Esophagus squamous epithelium (tissue), 5 donors: ENCODE results near the gene SLC29A4. TPM values are rescaled to one million over a fixed set of nuclear protein-coding genes. Genes with fewer than 3 reads are reported as not detected.
"Not testable (repeated sequence)": the region's sequence is repeated elsewhere in the genome, so short reads cannot be mapped to it uniquely, and the experiment has no call there.

Source experiments
- DNase-seq: peaks from one replicate; lab custom pipeline; 2025; lab: John Stamatoyannopoulos, UW
- H3K27ac ChIP-seq, 4 donors: fragments of 200-600 bp; sonication (generic); one replicate each; pipeline ENCODE4 v1.5.1; 2016 to 2019; ENCODE audit warnings: mild to moderate bottlenecking in 1 of 4
- H3K27me3 ChIP-seq, 4 donors: fragments of 200-600 bp; sonication (generic); 1 replicate in 3 of 4; 2 replicates in 1 of 4; pipeline versions ENCODE4 v1.5.1 to v1.6.0; 2017 to 2021; ENCODE audit warnings: antibody characterized with exemption in 1 of 4
- H3K36me3 ChIP-seq, 3 donors: fragments of 200-600 bp; sonication (generic); one replicate each; pipeline ENCODE4 v1.5.1; 2016 to 2019
- H3K4me1 ChIP-seq, 3 donors: fragments of 200-600 bp; sonication (generic); one replicate each; pipeline ENCODE4 v1.5.1; 2017 to 2019
- H3K4me3 ChIP-seq, 4 donors: fragments of 200-600 bp; sonication (generic); 1 replicate in 3 of 4; 2 replicates in 1 of 4; pipeline ENCODE4 v1.5.1; 2016 to 2019; ENCODE audit warnings: mild to moderate bottlenecking in 2 of 4, moderate library complexity in 1 of 4
- H3K9me3 ChIP-seq, 3 donors: fragments of 200-600 bp; sonication (generic); one replicate each; pipeline ENCODE4 v1.5.1; 2016 to 2019
- CTCF ChIP-seq, 6 experiments: fragments of 450-650 bp in 4 of 6; fragments of 200-600 bp in 2 of 6; sonication (generic) in 2 of 6; IDR thresholded peaks; one replicate each; pipeline ENCODE4 v1.5.1; 2016 to 2019; ENCODE audit warnings: antibody characterized with exemption in 6 of 6, mild to moderate bottlenecking in 4 of 6, moderate library complexity in 4 of 6
- POLR2A ChIP-seq, 4 donors: fragments of 450-650 bp; IDR thresholded peaks; one replicate each; pipeline ENCODE4 v1.6.1; 2017; ENCODE audit warnings: antibody characterized with exemption in 4 of 4, mild to moderate bottlenecking in 4 of 4, moderate library complexity in 3 of 4
- WGBS, 2 donors: methylation state at CpG; one replicate each; pipeline ENCODE4 v1.1.5; 2018; 5-methylcytosine and 5-hydroxymethylcytosine counted together
- intact Hi-C: fragments of 100-400 bp; cut with DNase I; formaldehyde crosslinking; loops from one replicate; pipeline ENCODE4 v1.15.0; 2022
- total RNA-seq, 4 donors: library from RNA; depleted of rRNA; stranded (reverse); fragments of >200 nt; gene quantifications; one replicate each; pipeline ENCODE4 v1.1.0, GENCODE V29; 2016
- donor health status: DM: yes; HTN: yes; CAD: no.

The SLC29A4 gene
- total RNA-seq, 4 donors from 2014 or later: 0.44 to 0.57 (median 0.53) TPM; not detected in 1

DNA sequence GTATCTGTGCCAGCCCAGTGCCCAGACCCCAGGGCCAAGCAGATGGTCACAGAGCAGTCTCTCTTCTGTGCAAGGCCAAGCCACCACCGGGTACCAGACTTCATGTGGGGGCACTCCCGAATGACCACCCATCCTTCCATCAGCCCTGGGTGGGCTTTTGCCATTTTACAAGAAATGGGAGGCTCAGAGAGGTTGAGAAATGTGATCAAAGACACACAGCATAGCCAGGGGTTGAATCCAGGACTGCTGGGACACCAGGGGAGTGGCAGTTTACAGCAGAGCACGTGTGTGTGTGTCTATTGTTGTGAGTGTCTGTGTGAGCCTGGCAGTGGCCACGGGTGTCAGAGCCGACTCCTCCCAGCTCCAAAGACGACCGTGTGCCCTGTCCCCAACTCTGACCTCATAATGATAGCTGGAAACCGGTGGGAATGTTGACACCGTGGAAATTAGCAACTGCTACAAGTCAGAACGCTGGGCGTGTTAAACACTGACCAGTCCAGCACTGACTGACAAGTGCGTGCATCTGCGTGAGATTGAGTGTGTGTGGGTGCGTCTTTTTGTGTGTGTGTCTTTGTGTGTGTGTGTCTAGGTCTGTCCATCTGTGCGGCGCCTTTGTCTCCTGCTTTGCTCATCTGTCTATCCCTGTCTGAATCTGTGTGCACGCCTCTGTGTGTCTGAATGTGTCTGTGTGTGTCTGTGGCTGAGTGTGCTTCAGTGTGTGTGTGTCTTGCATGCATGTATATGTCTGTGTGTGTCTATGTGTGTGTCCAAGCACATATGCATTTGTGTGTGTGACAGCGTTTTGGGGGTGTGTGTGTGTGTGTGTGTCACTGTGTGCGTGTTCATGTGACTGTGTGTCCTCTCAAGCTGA lies 17.2 kb upstream of the SLC29A4 start:
- no peaks in the 10 kb centered on the region for H3K36me3 ChIP-seq
- TF ChIP-seq CTCF (IDR thresholded peaks at IDR 0.05): no peak
- TF ChIP-seq POLR2A (IDR thresholded peaks at IDR 0.05): no peak
- no peak overlapping the region for H3K4me3 ChIP-seq
- intact Hi-C loops: no loop called here
- no peaks in the 10 kb centered on the region for H3K27me3 ChIP-seq
- H3K4me1 ChIP-seq: no peaks in the 10 kb centered on the region
- no peaks in the 10 kb centered on the region for H3K9me3 ChIP-seq
- H3K27ac ChIP-seq: no peak overlapping the region
- no peak for DNase-seq
- WGBS, 2 donors: 48 to 67% methylated on average over 12 to 14 of the region's 19 CpGs

GRCh38 chr7:5266191-5267028 lies 16.3 kb upstream of the SLC29A4 start:
- no peaks in the 10 kb centered on the region for H3K36me3 ChIP-seq
- no peak overlapping the region for H3K27ac ChIP-seq
- intact Hi-C loops: no loop called here
- TF ChIP-seq POLR2A (IDR thresholded peaks at IDR 0.05) (no peak), CTCF (IDR thresholded peaks at IDR 0.05) (no peak)
- WGBS, 2 donors: 66 to 70% methylated on average over 15 to 19 of the region's 20 CpGs
- no peaks in the 10 kb centered on the region for H3K27me3 ChIP-seq
- no peaks in the 10 kb centered on the region for H3K4me1 ChIP-seq
- no peaks in the 10 kb centered on the region for H3K9me3 ChIP-seq
- H3K4me3 ChIP-seq: no peak overlapping the region
- DNase-seq: no peak

DNA sequence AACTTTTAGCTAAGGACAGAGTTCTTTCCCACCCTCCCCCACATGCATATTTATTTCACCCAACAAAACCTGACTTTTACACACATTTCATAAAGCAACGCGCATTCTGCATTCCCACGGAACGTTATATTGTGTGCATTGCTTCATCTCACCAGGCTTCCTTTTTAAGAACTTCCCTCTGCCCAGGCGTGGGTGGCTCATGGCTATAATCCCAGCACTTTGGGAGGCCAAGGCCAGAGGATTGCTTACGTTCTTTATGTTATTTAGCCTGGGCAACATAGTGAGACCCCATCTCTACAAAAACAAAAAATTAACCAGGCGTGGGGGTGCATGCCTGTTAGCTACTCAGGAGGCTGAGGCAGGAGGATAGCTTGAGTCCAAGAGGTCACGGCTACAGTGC lies 14.9 kb upstream of the SLC29A4 start:
- H3K27ac ChIP-seq, H3K4me3 ChIP-seq, H3K9me3 ChIP-seq, intact Hi-C loops, H3K36me3 ChIP-seq, H3K27me3 ChIP-seq, DNase-seq, H3K4me1 ChIP-seq: not testable (repeated sequence)
- 73 to 77% methylated on average over 8 of the region's 8 CpGs for WGBS, 2 donors

- peaks cover 0 to 16% (median 0%) of the 10 kb centered on the region in 3 donors for H3K4me1 ChIP-seq
- H3K27ac ChIP-seq, DNase-seq, H3K36me3 ChIP-seq, H3K4me3 ChIP-seq, intact Hi-C loops, H3K9me3 ChIP-seq: not testable (repeated sequence)
- peaks cover 0 to 24% (median 0%) of the 10 kb centered on the region in 4 donors for H3K27me3 ChIP-seq
- 86 to 100% methylated on average over 3 to 7 of the region's 12 CpGs for WGBS, 2 donors
Measured at GRCh38 chr7:5269992-5270657, 12.6 kb upstream of the SLC29A4 start.

- H3K4me1 ChIP-seq: peaks cover 0 to 20% (median 0%) of the 10 kb centered on the region in 3 donors
- H3K27me3 ChIP-seq: peaks cover 0 to 25% (median 0%) of the 10 kb centered on the region in 4 donors
- DNase-seq: no peak
- H3K27ac ChIP-seq: no peak overlapping the region
- intact Hi-C loops: no loop called here
- no peaks in the 10 kb centered on the region for H3K36me3 ChIP-seq
- no peak overlapping the region for H3K4me3 ChIP-seq
- WGBS, 2 donors: 88% methylated on average over 1 of the region's 6 CpGs; no CpG with 5 or more reads in 1 of the 2 donors
- no peaks in the 10 kb centered on the region for H3K9me3 ChIP-seq
- TF ChIP-seq POLR2A (IDR thresholded peaks at IDR 0.05): no peak
- TF ChIP-seq CTCF (IDR thresholded peaks at IDR 0.05): no peak
Measured at GRCh38 chr7:5270788-5271187, 12.0 kb upstream of the SLC29A4 start.

GRCh38 chr7:5273831-5274405 lies 8.8 kb upstream of the SLC29A4 start:
- DNase-seq, intact Hi-C loops, H3K4me3 ChIP-seq, H3K36me3 ChIP-seq, H3K9me3 ChIP-seq: not testable (repeated sequence)
- 39 to 49% methylated on average over 4 to 8 of the region's 18 CpGs for WGBS, 2 donors
- peaks cover 0 to 30% (median 0%) of the 10 kb centered on the region in 4 donors for H3K27me3 ChIP-seq
- H3K4me1 ChIP-seq: peaks cover 0 to 20% (median 0%) of the 10 kb centered on the region in 3 donors
- peak overlapping the region in 3 of 4 donors; percentile 38 to 61 (median 48) for H3K27ac ChIP-seq
